BLaER1 (cell line): ENCODE data around the gene ZNF785.

Source experiments
- H3K27ac ChIP-seq: shearing (Covaris generic); formaldehyde crosslinking; 2 replicates; pipeline ENCODE4 v1.8.1; 2022
- H3K27me3 ChIP-seq: shearing (Covaris generic); formaldehyde crosslinking; 2 replicates; pipeline ENCODE4 v1.8.1; 2022
- H3K36me3 ChIP-seq: shearing (Covaris generic); formaldehyde crosslinking; 2 replicates; pipeline ENCODE4 v1.8.1; 2022
- H3K4me1 ChIP-seq: shearing (Covaris generic); formaldehyde crosslinking; 2 replicates; pipeline ENCODE4 v1.8.1; 2022
- H3K4me2 ChIP-seq: shearing (Covaris generic); formaldehyde crosslinking; 2 replicates; pipeline ENCODE4 v1.8.1; 2022
- H3K4me3 ChIP-seq: shearing (Covaris generic); formaldehyde crosslinking; 2 replicates; pipeline ENCODE4 v1.8.1; 2022
- H3K9ac ChIP-seq: shearing (Covaris generic); formaldehyde crosslinking; 2 replicates; pipeline ENCODE4 v1.8.1; 2022
- H3K9me3 ChIP-seq: shearing (Covaris generic); formaldehyde crosslinking; 2 replicates; pipeline ENCODE4 v1.8.1; 2022
- H4K20me1 ChIP-seq: shearing (Covaris generic); formaldehyde crosslinking; 2 replicates; pipeline ENCODE4 v1.8.1; 2022
- Cebpa-rat ChIP-seq: shearing (Covaris generic); IDR thresholded peaks from 2 replicates; pipeline ENCODE4 v1.8.1; 2022

The ZNF785 gene

DNA sequence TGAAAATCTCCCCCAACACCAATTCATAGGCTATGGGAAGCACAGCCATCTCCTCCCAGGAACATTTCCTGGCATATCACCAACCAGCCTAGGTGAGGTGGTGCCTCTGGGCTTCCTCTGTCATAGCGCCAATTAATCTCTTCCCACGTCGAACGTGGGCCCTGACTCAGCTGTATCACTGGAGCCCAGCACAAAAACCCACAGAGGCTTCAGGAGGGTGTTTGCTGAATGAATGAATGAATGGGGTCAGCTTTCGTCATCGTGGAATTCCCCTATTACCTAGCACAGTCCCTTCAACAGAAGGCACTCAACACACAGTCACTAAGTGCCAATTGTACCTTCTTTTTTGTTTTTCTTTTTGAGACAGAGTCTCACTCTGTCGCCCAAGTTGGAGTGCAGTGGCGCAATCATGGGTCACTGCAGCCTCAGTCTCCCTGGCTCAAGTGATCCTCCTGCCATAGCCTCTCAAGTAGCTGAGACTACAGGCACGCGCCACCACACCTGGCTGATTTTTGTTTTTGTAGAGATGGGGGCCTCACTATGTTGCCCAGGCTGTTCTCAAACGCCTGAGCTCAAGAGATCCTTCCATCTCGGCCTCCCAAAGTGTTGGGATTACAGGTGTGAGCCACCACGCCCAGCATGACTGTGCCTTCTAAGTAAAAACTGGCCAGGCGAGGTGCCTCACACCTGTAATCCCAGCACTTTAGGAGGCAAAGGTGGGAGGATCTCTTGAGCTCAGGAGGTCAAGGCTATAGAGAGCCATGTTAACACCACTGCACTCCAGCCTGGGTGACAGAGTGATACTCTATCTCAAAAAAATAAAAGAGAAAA lies 18.1 kb downstream of the ZNF785 start:
- Histone ChIP-seq H3K27me3 (peaks cover under 1% of the 10 kb centered on the region; the same call in 1 of the 2 replicates), H3K4me1 (peaks cover 40% of the 10 kb centered on the region), H3K27ac (peak overlapping the region; percentile 52; the same call in 1 of the 2 replicates), H3K9ac (peak overlapping the region; percentile 21; the same call in 1 of the 2 replicates), H3K4me3 (no peak overlapping the region), H3K4me2 (peak overlapping the region; percentile 99), H3K9me3 (no peaks in the 10 kb centered on the region), H3K36me3 (no peaks in the 10 kb centered on the region), H4K20me1 (no peaks in the 10 kb centered on the region; the same call in 1 of the 2 replicates)
- TF ChIP-seq Cebpa-rat = no peak

GRCh38 chr16:30566531-30566930 lies 19.0 kb downstream of the ZNF785 start:
- no peaks in the 10 kb centered on the region for H3K36me3 ChIP-seq
- H3K4me2 ChIP-seq = no peak overlapping the region
- H4K20me1 ChIP-seq = no peaks in the 10 kb centered on the region
- H3K4me1 ChIP-seq = peaks cover 44% of the 10 kb centered on the region
- no peak overlapping the region for H3K27ac ChIP-seq
- H3K4me3 ChIP-seq = no peak overlapping the region
- no peak overlapping the region for H3K9ac ChIP-seq
- TF ChIP-seq Cebpa-rat = no peak
- no peaks in the 10 kb centered on the region for H3K9me3 ChIP-seq
- H3K27me3 ChIP-seq = peaks cover 9% of the 10 kb centered on the region

DNA sequence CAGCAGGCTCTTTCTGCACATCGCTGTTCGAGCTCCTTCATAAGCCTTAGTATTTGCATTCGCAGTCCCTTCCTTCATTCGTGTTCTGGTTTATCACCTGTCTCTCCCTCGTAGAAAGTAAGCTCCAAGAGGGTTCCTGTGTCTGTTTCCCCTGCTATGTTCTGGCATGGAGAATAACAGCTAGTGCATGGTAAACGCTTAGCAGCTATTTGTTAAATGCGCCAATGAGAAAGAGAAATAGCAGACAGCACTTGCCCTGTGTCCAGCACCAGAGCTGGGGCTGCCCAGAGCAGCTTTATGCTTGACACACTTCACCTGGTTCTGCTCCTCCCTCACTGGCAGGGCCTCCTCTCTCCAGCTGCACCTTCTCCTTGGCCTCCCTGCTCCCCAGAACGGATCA lies 19.5 kb downstream of the ZNF785 start:
- TF ChIP-seq Cebpa-rat = no peak
- Histone ChIP-seq H3K4me1 (peaks cover 48% of the 10 kb centered on the region), H3K4me2 (no peak overlapping the region), H3K36me3 (no peaks in the 10 kb centered on the region), H3K27ac (no peak overlapping the region), H3K9me3 (no peaks in the 10 kb centered on the region), H4K20me1 (no peaks in the 10 kb centered on the region), H3K27me3 (peaks cover 15% of the 10 kb centered on the region), H3K4me3 (no peak overlapping the region), H3K9ac (no peak overlapping the region)

GRCh38 chr16:30565526-30565925 lies 20.0 kb downstream of the ZNF785 start:
- Histone ChIP-seq H3K4me1 (peaks cover 47% of the 10 kb centered on the region), H3K27me3 (peaks cover 19% of the 10 kb centered on the region), H3K4me2 (no peak overlapping the region), H3K36me3 (no peaks in the 10 kb centered on the region), H3K4me3 (no peak overlapping the region), H3K27ac (no peak overlapping the region), H3K9ac (no peak overlapping the region), H4K20me1 (no peaks in the 10 kb centered on the region), H3K9me3 (no peaks in the 10 kb centered on the region)
- no peak for TF ChIP-seq Cebpa-rat

GRCh38 chr16:30562021-30562420 lies 23.5 kb downstream of the ZNF785 start:
- H3K27ac ChIP-seq = no peak overlapping the region
- peaks cover 33% of the 10 kb centered on the region for H3K27me3 ChIP-seq
- no peaks in the 10 kb centered on the region for H3K36me3 ChIP-seq
- H4K20me1 ChIP-seq = no peaks in the 10 kb centered on the region
- peaks cover 29% of the 10 kb centered on the region for H3K4me1 ChIP-seq
- H3K9ac ChIP-seq = peak overlapping the region; percentile 71; the same call in 1 of the 2 replicates
- H3K4me2 ChIP-seq = peak overlapping the region; percentile 80
- H3K4me3 ChIP-seq = peak overlapping the region; percentile 66
- no peaks in the 10 kb centered on the region for H3K9me3 ChIP-seq
- no peak for TF ChIP-seq Cebpa-rat

- peak overlapping the region; percentile 67 for H3K27ac ChIP-seq
- H3K4me2 ChIP-seq = peak overlapping the region; percentile 80
- peak overlapping the region; percentile 66 for H3K4me3 ChIP-seq
- no peaks in the 10 kb centered on the region for H3K9me3 ChIP-seq
- no peaks in the 10 kb centered on the region for H4K20me1 ChIP-seq
- H3K4me1 ChIP-seq = peaks cover 37% of the 10 kb centered on the region
- peaks cover 33% of the 10 kb centered on the region for H3K27me3 ChIP-seq
- H3K36me3 ChIP-seq = peaks cover 3% of the 10 kb centered on the region
- no peak for TF ChIP-seq Cebpa-rat
- H3K9ac ChIP-seq = peak overlapping the region; percentile 71
Observed at GRCh38 chr16:30561089-30561816, 24.2 kb downstream of the ZNF785 start.

GRCh38 chr16:30559690-30560089 lies 25.8 kb downstream of the ZNF785 start:
- no peak for TF ChIP-seq Cebpa-rat
- Histone ChIP-seq H3K4me3 (no peak overlapping the region), H3K36me3 (peaks cover 19% of the 10 kb centered on the region), H3K9ac (no peak overlapping the region), H3K27ac (no peak overlapping the region), H3K4me2 (no peak overlapping the region), H3K27me3 (peaks cover 33% of the 10 kb centered on the region), H3K9me3 (no peaks in the 10 kb centered on the region), H4K20me1 (peaks cover 8% of the 10 kb centered on the region; the same call in 1 of the 2 replicates), H3K4me1 (peaks cover 43% of the 10 kb centered on the region)

DNA sequence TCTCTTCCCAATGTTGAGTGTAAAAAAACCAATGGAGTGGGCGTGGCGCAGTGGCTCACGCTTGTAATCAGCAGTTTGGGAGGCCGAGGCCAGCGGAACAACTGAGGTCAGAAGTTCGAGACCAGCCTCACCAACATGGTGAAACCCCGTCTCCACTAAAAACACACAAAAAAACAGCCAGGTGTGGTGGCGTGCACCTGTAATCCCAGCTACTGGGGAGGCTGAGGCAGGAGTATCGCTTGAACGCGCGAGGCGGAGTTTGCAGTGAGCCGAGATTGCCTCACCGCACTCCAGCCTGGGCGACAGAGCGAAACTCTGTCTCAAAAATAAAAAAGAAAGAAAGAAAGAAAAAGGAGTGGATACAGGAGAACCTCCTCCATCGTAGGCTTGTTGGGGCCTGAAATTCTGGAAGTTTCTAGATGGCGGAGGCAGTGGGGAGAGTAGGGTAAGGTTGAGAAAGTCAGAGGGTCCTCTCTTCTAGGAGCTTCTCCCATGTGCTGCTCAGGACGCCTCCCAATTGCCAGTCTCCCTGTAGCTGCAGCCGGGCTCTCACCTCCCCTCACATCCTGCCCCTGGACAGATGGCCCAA lies 26.6 kb downstream of the ZNF785 start:
- peak overlapping the region; percentile 98 for H3K9ac ChIP-seq
- peak overlapping the region; percentile 91 for H3K4me2 ChIP-seq
- H3K4me1 ChIP-seq = peaks cover 44% of the 10 kb centered on the region
- TF ChIP-seq Cebpa-rat = no peak
- peaks cover 14% of the 10 kb centered on the region; the same call in 1 of the 2 replicates for H4K20me1 ChIP-seq
- H3K9me3 ChIP-seq = no peaks in the 10 kb centered on the region
- H3K27ac ChIP-seq = peak overlapping the region; percentile 95
- peaks cover 33% of the 10 kb centered on the region for H3K27me3 ChIP-seq
- H3K36me3 ChIP-seq = peaks cover 27% of the 10 kb centered on the region
- peak overlapping the region; percentile 95 for H3K4me3 ChIP-seq

DNA sequence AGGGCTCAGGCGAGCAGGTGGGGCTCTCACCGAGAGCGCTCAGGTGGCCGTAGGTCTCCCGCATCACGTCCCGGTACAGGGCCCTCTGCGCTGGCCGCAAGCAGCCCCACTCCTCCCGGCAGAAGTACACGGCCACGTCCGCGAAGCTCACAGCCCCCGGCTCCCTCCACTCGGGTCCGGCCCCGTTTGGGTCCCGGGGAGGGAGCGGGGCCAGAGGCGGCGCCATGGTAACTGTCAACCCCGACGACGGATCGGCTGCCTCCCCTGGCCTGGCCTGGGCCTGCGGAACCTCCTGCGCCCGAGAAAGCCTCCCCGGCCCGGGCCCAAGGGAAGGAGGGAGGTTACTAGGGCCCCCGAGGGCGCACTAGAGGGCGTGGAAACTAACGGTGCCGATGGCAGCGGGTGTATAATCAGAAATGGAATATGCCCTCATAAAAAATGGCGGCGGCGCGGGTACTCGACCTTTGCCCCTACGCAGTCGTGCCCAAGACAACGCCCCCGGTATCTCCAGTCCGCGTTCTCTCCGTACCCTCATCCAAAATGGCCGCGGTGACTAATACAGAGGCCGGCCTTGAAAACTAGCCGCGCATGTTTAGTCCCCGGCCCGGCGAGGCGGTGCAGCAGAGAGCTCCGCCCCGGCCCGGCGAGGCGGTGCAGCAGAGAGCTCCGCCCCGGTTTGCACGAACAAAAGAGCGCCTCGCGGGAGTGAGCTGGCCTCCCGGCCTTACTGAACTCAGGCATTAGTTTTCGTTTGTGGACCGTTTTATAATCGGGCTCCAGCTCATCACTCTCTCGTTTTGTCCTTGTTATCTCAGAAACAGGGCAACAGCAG lies 27.3 kb downstream of the ZNF785 start, which contains the start of gene ZNF764:
Gene ZNF764, minus strand, starts transcription at position 418 of the 832 bp plus-strand sequence. Its CDS starts 192 bp downstream, at position 226.
- Histone ChIP-seq H3K9me3 (no peaks in the 10 kb centered on the region), H3K9ac (peak within 1 kb of the TSS; percentile 98), H3K27ac (peak within 1 kb of the TSS; percentile 95), H4K20me1 (peaks cover 21% of the 10 kb centered on the region; the same call in 1 of the 2 replicates), H3K4me2 (peak within 1 kb of the TSS; percentile 91), H3K36me3 (peaks cover 34% of the 10 kb centered on the region), H3K27me3 (peaks cover 33% of the 10 kb centered on the region), H3K4me1 (peaks cover 51% of the 10 kb centered on the region), H3K4me3 (peak within 1 kb of the TSS; percentile 95)
- TF ChIP-seq Cebpa-rat = no peak
